HepG2 (cell line): Measurements from ENCODE around the gene FILIP1. TPM values are rescaled to one million over a fixed set of nuclear protein-coding genes. Genes with fewer than 3 reads are reported as not detected.

Source experiments
- ATAC-seq: fragments of 200-7000 bp; cut with Tn5 transposase; 3 replicates; pipeline ENCODE4 v1.9.1; 2020; ENCODE audit warnings: mild to moderate bottlenecking, moderate library complexity
- BruUV-seq: library from RNA; stranded (reverse); fragments of 400-500 nt; replicated peaks from 2 replicates; lab custom pipeline; 2021; lab: Mats Ljungman, UMichigan
- CTCF ChIA-PET: fragments of 300-600 bp; formaldehyde crosslinking; extraction: SDS; loops from one replicate; lab custom pipeline; 2021; ENCODE audit warnings: low total read pairs, inconsistent platforms, low intra/inter-chr PET ratio; lab: Yijun Ruan, JAX
- POLR2A ChIA-PET: fragments of 350-600 bp; sonication (Branson Sonifier 250); formaldehyde crosslinking; loops from one replicate; lab custom pipeline; 2020; ENCODE audit warnings: antibody characterized with exemption, inconsistent platforms; lab: Yijun Ruan, JAX
- DNase-seq: peaks from one replicate; pipeline ENCODE4 v3.0.0-alpha.2; 2015; ENCODE audit warnings: low spot score
- FAIRE-seq: peaks from 3 replicates; lab custom pipeline; 2011; peaks lifted over from hg19 to GRCh38; lab: Jason Lieb, UNC
- H2AFZ ChIP-seq: one replicate; pipeline ENCODE4 v1.6.1; 2011; ENCODE audit warnings: low read length, inconsistent platforms
- H3K27ac ChIP-seq: fragments of 300-600 bp; 3 replicates; pipeline ENCODE4 v1.8.0; 2011; ENCODE audit warnings: mixed run types, mild to moderate bottlenecking, mixed read lengths, low read length, inconsistent platforms; ENCODE audit not compliant: insufficient read depth; ENCODE audit errors: extremely low read length
- H3K27me3 ChIP-seq, 2 experiments: fragments of 200-600 bp in 1 of 2; 2 replicates in 1 of 2; 3 replicates in 1 of 2; pipeline versions ENCODE4 v1.6.0 to v1.8.0; 2011; ENCODE audit warnings: low read length in 2 of 2, mild to moderate bottlenecking in 2 of 2, moderate library complexity in 2 of 2, inconsistent platforms in 1 of 2; ENCODE audit not compliant: insufficient read depth in 2 of 2, control insufficient read depth in 1 of 2
- H3K36me3 ChIP-seq, 2 experiments: fragments of 200-600 bp in 1 of 2; replicated peaks in 1 of 2; 2 replicates in 1 of 2; 3 replicates in 1 of 2; pipeline versions ENCODE4 v1.5.1 to v1.8.0; 2011; ENCODE audit warnings: low read length in 2 of 2, inconsistent platforms in 1 of 2; ENCODE audit not compliant: insufficient read depth in 2 of 2, control insufficient read depth in 1 of 2
- H3K4me1 ChIP-seq: 2 replicates; pipeline ENCODE4 v1.5.1; 2012; ENCODE audit warnings: low read length, inconsistent platforms; ENCODE audit not compliant: insufficient read depth
- H3K4me2 ChIP-seq: 2 replicates; pipeline ENCODE4 v1.6.0; 2011; ENCODE audit warnings: low read depth, low read length, inconsistent platforms
- H3K4me3 ChIP-seq, 3 experiments: fragments of 200-600 bp in 1 of 3; sonication (generic), shearing (Covaris generic) in 1 of 3; replicated peaks in 1 of 3; 2 replicates each; pipeline ENCODE4 v1.5.1; 2011 to 2016; ENCODE audit warnings: low read length in 3 of 3, inconsistent platforms in 2 of 3, low read depth in 2 of 3, mild to moderate bottlenecking in 2 of 3, control low read depth in 1 of 3, mixed read lengths in 1 of 3; ENCODE audit not compliant: insufficient read depth in 1 of 3
- H3K79me2 ChIP-seq: one replicate; pipeline ENCODE4 v1.6.1; 2011; ENCODE audit warnings: low read length, inconsistent platforms; ENCODE audit not compliant: insufficient read depth
- H3K9ac ChIP-seq: 2 replicates; pipeline ENCODE4 v1.6.0; 2011; ENCODE audit warnings: mild to moderate bottlenecking, low read depth, low read length, inconsistent platforms; ENCODE audit not compliant: insufficient read depth
- H3K9me3 ChIP-seq: 2 replicates; pipeline ENCODE4 v1.5.1; 2012; ENCODE audit warnings: mild to moderate bottlenecking, low read length
- H4K20me1 ChIP-seq: 2 replicates; pipeline ENCODE4 v1.6.0; 2011; ENCODE audit warnings: inconsistent platforms, mild to moderate bottlenecking, low read length, moderate library complexity; ENCODE audit not compliant: insufficient read depth
- BRF2 ChIP-seq: sonication (generic); formaldehyde crosslinking; IDR thresholded peaks from 2 replicates; pipeline ENCODE4 v1.8.1; 2022; ENCODE audit warnings: mild to moderate bottlenecking, missing genetic modification reagents
- CHCHD3 ChIP-seq: sonication (generic); formaldehyde crosslinking; IDR thresholded peaks from 2 replicates; pipeline ENCODE4 v1.8.0; 2022; ENCODE audit warnings: mild to moderate bottlenecking, missing genetic modification reagents, moderate library complexity
- DDIT3 ChIP-seq: sonication (generic); formaldehyde crosslinking; IDR thresholded peaks from 2 replicates; pipeline ENCODE4 v1.4.0; 2020; ENCODE audit warnings: mild to moderate bottlenecking, missing genetic modification reagents
- HMG20A ChIP-seq: IDR thresholded peaks from 2 replicates; pipeline ENCODE4 v1.6.1; 2016; ENCODE audit warnings: borderline replicate concordance
- HNF4G ChIP-seq, 2 experiments: sonication (generic) in 1 of 2; formaldehyde crosslinking in 1 of 2; IDR thresholded peaks; 2 replicates each; pipeline versions ENCODE4 v1.4.0 to v1.6.1; 2011 to 2020; ENCODE audit warnings: borderline replicate concordance in 2 of 2, low read depth in 2 of 2, mild to moderate bottlenecking in 2 of 2, low read length in 1 of 2, missing genetic modification reagents in 1 of 2, moderate library complexity in 1 of 2
- ONECUT2 ChIP-seq: sonication (generic); formaldehyde crosslinking; IDR thresholded peaks from 2 replicates; pipeline ENCODE4 v1.4.0; 2020; ENCODE audit warnings: missing genetic modification reagents
- POGK ChIP-seq: sonication (generic); formaldehyde crosslinking; conservative IDR thresholded peaks from 2 replicates; pipeline ENCODE4 v1.8.0; 2022; ENCODE audit warnings: mild to moderate bottlenecking, moderate library complexity, missing genetic modification reagents
- SP4 ChIP-seq: sonication (generic); formaldehyde crosslinking; IDR thresholded peaks from 2 replicates; pipeline ENCODE4 v1.8.1; 2023; ENCODE audit warnings: mild to moderate bottlenecking, missing genetic modification reagents
- TCF7 ChIP-seq: sonication (generic); IDR thresholded peaks from 2 replicates; pipeline ENCODE4 v1.6.1; 2016; ENCODE audit warnings: antibody characterized with exemption, low read depth
- ZBED4 ChIP-seq: sonication (generic); formaldehyde crosslinking; IDR thresholded peaks from 2 replicates; pipeline ENCODE4 v1.4.0; 2020; ENCODE audit warnings: missing genetic modification reagents, borderline replicate concordance
- ZBTB3 ChIP-seq: sonication (generic); formaldehyde crosslinking; IDR thresholded peaks from 2 replicates; pipeline ENCODE4 v1.4.0; 2020; ENCODE audit warnings: low read depth, mild to moderate bottlenecking, moderate library complexity, missing genetic modification reagents, borderline replicate concordance
- ZFP62 ChIP-seq: sonication (generic); formaldehyde crosslinking; IDR thresholded peaks from 2 replicates; pipeline ENCODE4 v1.4.0; 2020; ENCODE audit warnings: missing genetic modification reagents
- ZNF331 ChIP-seq: sonication (generic); formaldehyde crosslinking; IDR thresholded peaks from 2 replicates; pipeline ENCODE4 v1.4.0; 2020; ENCODE audit warnings: missing genetic modification reagents
- ZNF672 ChIP-seq: sonication (generic); formaldehyde crosslinking; IDR thresholded peaks from 2 replicates; pipeline ENCODE4 v1.8.1; 2022; ENCODE audit warnings: missing genetic modification reagents
- ZNF772 ChIP-seq: sonication (generic); formaldehyde crosslinking; IDR thresholded peaks from 2 replicates; pipeline ENCODE4 v1.5.0; 2020; ENCODE audit warnings: mild to moderate bottlenecking, missing genetic modification reagents
- WGBS: methylation state at CpG from one replicate; pipeline ENCODE4 v1.1.6; 2017; ENCODE audit warnings: low lambda C conversion rate; 5-methylcytosine and 5-hydroxymethylcytosine counted together
- in situ Hi-C: cut with HindIII; loops from 2 replicates; pipeline ENCODE4 v1.10.0; 2017; ENCODE audit warnings: low pct_unique_long_range_greater_than_20kb; ENCODE audit not compliant: extremely low pct_ligation_motif_present
- intact Hi-C: fragments of 100-400 bp; cut with micrococcal nuclease; formaldehyde crosslinking; loops from one replicate; pipeline ENCODE4 v1.10.0; 2022; ENCODE audit not compliant: unreplicated experiment
- polyA plus RNA-seq, 8 experiments: library from polyadenylated mRNA; depleted of rRNA in 3 of 8; stranded (reverse) in 7 of 8; unstranded in 1 of 8; fragments of >200 nt; fragmentation: Illumina TruSeq in 4 of 8; extraction: Trizol in 4 of 8; gene quantifications; 2 replicates each; pipeline versions ENCODE4 v1.2.1 to v1.2.3, GENCODE V29; 2011 to 2016; ENCODE audit warnings: low read depth in 4 of 8, missing spikeins in 1 of 8, mixed read lengths in 1 of 8; ENCODE audit not compliant: insufficient read depth in 1 of 8
- total RNA-seq, 5 experiments: library from RNA; depleted of rRNA; stranded (reverse); fragments of >200 nt; fragmentation: Illumina TruSeq; extraction: Trizol; gene quantifications; 2 replicates each; pipeline ENCODE4 v1.2.3, GENCODE V29; 2016; ENCODE audit warnings: low read depth in 1 of 5

Gene FILIP1
- total and polyA plus RNA-seq, 2 of the 13 experiments (the other 11 are each of a cell fraction or from before 2014, with no cell fraction given): not detected

GRCh38 chr6:75491291-75491690 is 2.3 kb downstream of the FILIP1 start (continued):
- no peak for TF ChIP-seq ZBED4 (CRISPR knock-in tag)
- no peak for TF ChIP-seq CHCHD3 (CRISPR knock-in tag)
- TF ChIP-seq ZBTB3 (CRISPR knock-in tag): no peak
- no peak for TF ChIP-seq BRF2 (CRISPR knock-in tag)
- no peak for TF ChIP-seq POGK (CRISPR knock-in tag)

- no peaks in the 10 kb centered on the region for H3K4me1 ChIP-seq
- H3K4me3 ChIP-seq: no peak overlapping the region
- DNase-seq: no peak
- POLR2A ChIA-PET: no interaction called here
- BruUV-seq: no TSS peak
- intact Hi-C loops (no loop called here), in situ Hi-C loops (no loop called here)
- no peak for ATAC-seq
- CTCF ChIA-PET: no interaction called here
- no peaks in the 10 kb centered on the region for H3K9me3 ChIP-seq
- H3K9ac ChIP-seq: no peak overlapping the region
- H3K79me2 ChIP-seq: no peaks in the 10 kb centered on the region
- H4K20me1 ChIP-seq: no peaks in the 10 kb centered on the region
- H2AFZ ChIP-seq: no peak overlapping the region
- WGBS: 10% methylated on average over 3 of the region's 3 CpGs
- no peak overlapping the region for H3K4me2 ChIP-seq
- H3K27ac ChIP-seq: no peak overlapping the region
- FAIRE-seq: no peak
- H3K36me3 ChIP-seq: no peaks in the 10 kb centered on the region
- peaks cover 0 to 3% of the 10 kb centered on the region in 2 experiments; a peak in 1 of 5 replicates for H3K27me3 ChIP-seq
- no peak for TF ChIP-seq ZNF672 (CRISPR knock-in tag)
- no peak for TF ChIP-seq TCF7
- no peak for TF ChIP-seq SP4
- no peak for TF ChIP-seq ZNF331
- no peak for TF ChIP-seq ZFP62 (CRISPR knock-in tag)
- no peak for TF ChIP-seq HNF4G (IDR thresholded peaks at IDR 0.05; ENCODE audit: borderline replicate concordance, low read depth, low read length)
- TF ChIP-seq HNF4G (CRISPR knock-in tag; IDR thresholded peaks at IDR 0.05; ENCODE audit: borderline replicate concordance, low read depth): no peak
- TF ChIP-seq ONECUT2 (CRISPR knock-in tag): no peak
- no peak for TF ChIP-seq HMG20A
- no peak for TF ChIP-seq ZNF772 (CRISPR knock-in tag)
- TF ChIP-seq DDIT3: no peak
These were observed 2.9 kb downstream of the FILIP1 start for GRCh38 chr6:75490706-75491105.
